ENCODE measurements around the gene CTNNBL1.
"Not testable (repeated sequence)": the region's sequence is repeated elsewhere in the genome, so short reads cannot be mapped to it uniquely, and the experiment has no call there.

Gene CTNNBL1

DNA sequence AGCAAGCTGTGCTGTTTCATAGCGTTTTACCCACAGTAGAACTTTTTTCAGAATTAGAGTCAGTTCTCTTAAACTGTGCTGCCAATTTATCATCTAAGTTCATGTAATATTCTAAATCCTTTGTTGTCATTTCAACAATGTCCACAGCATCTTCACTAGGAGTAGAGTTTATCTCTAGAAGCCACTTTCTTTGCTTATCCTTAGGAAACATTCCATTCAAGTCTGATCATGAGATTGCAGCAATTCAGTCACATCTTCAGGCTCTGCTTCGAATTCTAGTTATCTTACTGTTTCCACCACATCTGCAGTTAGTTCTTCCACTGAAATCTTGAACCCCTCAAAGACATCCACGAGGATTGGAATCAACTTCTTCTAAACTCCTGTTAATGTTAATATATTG lies 12.5 kb downstream of the CTNNBL1 start:
- DNase-seq (ENCODE audit: low read depth, low spot score), result no peak

DNA sequence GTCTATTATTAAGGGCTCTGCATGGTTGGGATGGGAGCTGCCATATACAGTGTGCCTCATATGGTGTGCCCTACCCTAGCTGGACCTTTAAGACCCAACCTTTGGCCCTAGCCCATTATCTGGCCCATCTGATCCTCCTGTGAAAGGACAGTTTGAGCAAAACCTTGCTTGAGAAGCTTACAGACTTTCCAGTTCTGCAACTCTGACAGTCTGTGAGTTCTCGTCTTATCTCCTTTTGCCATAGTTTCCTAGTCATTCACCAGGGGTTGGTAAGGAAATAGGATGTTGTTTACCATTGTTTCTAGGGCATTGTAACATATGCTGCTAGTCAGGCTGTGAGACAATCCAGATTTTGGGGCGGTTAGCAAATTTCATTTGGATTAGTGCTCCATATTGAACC lies 17.2 kb downstream of the CTNNBL1 start:
- no peak for DNase-seq (ENCODE audit: low read depth, low spot score)

DNA sequence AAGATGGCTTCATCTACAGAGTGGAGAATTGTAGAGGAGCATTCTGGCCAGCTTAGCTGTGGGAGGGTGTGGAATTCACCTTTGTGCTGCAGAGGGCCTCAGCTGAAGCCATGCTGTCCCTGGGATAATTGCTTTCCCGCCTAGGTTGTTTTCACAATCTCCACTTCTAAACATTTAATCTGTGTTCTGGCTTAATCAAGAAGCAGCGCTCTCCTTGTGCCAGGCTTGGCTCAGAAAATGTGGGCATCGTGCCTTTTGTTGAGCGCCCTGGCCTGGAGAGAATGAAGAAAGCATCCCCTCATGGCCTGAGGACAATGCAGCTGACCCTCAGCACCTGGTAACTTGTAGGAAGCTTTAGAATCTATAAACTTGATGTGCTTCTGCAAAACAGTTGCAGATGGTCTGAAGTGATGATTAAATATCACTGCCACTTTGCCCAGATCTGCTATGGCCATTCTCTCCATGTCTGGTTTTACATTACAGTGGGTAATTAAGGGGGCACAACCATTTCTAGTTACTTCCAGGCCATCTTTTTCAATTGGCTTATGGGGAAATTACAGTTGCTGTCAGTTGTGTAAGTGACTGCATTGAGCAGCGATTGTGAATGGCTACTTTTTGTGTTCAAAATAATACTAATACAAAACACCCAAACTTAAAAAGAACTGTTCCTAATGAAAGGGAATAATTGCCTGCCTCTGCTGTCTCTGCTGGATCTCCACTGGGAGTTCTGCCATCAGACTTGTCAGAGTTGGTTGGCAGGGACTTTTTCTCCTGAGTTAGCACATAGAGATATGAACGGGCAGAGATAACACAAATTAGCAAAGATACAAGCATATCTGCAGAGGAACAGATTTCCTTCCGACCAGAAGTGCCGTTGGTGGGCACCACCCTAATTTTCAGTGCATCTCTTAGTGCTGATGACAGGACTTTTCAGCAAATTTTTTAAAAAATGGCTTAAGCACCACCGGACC lies 18.4 kb downstream of the CTNNBL1 start:
- DNase-seq (ENCODE audit: low read depth, low spot score), result no peak

DNA sequence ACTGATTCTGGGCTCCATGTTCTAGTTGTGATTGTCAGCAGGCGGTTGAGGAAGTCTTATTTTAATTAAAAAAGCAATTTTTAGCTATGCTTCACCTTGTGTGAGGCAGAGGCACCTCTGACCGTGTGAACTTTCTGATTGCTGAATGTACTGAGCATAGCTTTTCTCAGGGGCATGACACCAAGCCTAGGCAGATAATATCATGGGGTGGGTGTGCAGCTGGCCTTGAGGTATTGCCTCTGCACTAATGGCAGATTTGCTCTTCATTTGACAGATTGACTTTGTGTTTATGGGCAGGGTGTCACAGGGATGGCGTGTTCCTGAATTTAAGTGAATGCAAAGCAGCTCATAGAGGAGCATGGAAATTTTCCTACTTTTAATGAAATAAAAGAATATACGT lies 19.6 kb downstream of the CTNNBL1 start:
- no peak for DNase-seq (ENCODE audit: low read depth, low spot score)

DNA sequence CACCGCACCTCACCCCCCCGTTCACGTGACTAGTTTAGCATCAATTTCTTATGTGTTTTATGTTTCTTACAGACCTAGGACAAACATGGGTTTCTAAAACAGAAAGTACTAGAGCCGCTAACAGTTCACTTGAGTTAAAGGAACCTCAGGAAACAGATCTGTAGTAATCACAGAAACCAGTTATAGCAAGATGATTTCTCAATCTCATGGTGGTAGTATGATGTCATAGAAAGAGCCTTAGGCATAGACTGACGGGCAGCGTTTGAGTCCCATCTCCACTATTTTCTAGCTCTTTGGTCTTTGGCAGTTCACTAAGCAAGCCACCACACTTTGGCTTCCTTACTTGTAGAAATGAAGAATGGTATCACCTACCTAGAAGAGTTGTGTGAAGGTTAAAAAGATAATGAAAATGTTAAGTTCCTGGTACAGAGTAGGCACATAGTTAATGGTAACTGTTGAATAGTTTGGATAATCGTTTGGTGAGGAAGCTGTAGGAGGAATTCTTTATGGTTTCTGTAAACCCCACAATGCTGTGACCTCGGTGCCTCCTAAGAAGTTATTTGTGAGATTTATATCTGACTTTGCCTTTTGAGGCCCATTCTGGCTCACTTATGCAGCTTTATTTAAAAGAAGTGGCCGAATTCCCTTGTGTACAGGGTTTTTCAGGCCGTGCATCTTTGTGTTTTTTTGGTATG lies 21.3 kb downstream of the CTNNBL1 start:
- no peak for DNase-seq (ENCODE audit: low read depth, low spot score)

DNA sequence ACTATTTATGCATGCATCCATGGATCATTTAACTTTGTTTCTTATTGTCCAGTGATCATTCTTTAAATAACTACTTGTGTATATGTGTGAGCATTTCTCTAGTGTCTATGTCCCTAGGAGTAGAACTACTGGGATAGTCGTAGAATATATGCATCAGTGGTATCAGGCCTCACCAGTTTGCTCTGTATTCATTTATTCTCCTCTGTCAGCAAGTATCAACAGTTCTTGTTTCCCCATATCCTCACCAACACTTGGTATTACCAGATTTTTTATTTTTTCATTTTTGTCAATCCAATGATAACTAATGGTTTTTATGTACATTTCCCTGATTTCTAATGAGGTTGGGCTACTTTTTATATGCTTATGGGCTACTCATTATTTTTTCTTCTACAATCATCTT lies 27.9 kb downstream of the CTNNBL1 start:
- DNase-seq (ENCODE audit: low read depth, low spot score), result no peak

DNA sequence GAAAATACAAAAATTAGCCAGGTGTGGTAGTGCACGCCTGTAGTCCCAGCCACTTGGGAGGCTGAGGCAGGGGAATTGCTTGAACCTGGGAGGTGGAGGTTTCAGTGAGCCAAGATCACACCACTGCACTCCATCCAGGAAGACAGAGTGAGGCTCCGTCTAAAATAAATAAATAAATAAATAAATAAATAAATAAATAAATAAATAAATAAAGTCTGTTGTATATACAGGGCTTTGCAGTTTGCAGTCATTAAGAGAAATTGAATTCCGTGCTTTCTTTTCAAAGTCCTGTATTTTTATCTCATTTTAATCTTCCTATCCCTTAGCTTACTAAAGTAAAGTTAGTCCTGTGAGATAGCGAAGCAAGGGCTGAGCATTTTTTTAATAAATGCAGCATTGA lies 28.5 kb downstream of the CTNNBL1 start:
- not testable (repeated sequence) for DNase-seq (ENCODE audit: low read depth, low spot score)

DNA sequence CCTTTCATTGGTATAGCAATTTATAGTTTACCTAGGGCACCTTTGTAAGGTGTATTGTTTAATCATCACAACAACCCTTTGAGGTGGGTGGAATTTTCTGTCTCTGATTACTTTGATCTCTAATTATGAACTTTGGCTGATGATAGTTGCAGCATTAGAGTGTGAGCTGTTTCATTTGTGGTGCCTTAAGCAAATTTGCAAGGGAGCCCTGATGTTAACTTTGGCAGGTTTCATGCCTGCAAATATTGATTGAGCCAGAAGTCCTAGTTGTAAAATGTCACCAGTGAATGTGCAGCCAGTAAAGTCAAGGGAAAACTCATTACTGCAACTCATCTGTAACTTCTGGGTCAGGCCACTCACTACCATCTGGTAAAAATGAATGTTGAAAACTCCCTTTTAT lies 29.8 kb downstream of the CTNNBL1 start:
- DNase-seq (ENCODE audit: low read depth, low spot score), result no peak

DNA sequence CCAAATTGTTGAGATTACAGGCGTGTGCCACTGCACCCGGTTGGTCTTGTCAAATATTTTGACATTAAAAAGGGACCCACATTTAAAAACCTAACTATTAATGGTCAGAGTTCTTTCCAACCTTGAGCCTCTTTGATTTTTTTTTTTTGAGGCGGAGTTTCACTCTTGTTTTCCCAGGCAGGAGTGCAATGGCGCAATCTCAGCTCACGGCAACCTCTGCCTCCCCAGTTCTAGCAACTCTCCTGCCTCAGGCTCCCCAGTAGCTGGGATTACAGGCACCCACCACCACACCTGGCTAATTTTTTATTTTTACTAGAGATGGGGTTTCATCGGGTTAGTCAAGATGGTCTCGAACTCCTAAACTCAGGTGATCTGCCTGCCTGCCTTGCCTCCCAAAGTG lies 31.3 kb downstream of the CTNNBL1 start:
- no peak for DNase-seq (ENCODE audit: low read depth, low spot score)

DNA sequence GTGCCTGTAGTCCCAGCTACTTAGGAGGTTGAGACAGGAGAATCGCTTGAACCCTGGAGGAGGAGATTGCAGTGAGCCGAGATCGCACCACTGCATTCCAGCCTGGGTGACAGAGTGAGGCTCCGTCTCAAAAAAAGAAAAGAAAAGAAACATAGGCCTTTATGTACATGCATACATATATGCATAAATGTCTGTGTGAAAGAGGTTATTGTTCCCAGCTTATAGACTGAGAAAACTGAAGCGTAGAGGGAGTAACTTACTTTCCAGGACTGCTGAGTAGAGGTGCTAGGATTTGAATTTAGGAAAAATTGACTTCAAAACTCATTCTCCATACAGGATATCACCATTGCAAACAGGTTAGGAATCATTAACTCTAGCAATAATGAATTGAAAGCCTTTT lies 32.0 kb downstream of the CTNNBL1 start:
- no peak for DNase-seq (ENCODE audit: low read depth, low spot score)

DNA sequence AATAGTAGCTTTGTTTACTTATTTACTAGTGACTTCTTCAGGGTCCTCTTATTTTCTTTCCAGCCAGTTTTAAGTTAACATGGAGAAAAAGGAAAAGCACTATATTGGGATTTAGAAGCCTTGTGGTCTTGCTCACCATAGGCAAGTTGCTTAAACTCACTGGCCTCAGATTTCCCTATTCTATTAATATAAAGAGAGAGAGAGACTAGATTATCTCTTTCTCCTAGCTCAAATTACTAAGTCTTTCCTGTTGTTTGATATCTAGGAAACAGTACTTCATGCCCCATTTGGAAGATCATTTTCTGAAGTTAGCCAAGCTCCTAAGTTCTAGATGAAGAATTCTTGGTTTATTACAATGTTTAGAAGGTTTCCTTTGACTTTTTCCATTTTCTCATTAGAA lies 32.5 kb downstream of the CTNNBL1 start:
- DNase-seq (ENCODE audit: low read depth, low spot score), result no peak

DNA sequence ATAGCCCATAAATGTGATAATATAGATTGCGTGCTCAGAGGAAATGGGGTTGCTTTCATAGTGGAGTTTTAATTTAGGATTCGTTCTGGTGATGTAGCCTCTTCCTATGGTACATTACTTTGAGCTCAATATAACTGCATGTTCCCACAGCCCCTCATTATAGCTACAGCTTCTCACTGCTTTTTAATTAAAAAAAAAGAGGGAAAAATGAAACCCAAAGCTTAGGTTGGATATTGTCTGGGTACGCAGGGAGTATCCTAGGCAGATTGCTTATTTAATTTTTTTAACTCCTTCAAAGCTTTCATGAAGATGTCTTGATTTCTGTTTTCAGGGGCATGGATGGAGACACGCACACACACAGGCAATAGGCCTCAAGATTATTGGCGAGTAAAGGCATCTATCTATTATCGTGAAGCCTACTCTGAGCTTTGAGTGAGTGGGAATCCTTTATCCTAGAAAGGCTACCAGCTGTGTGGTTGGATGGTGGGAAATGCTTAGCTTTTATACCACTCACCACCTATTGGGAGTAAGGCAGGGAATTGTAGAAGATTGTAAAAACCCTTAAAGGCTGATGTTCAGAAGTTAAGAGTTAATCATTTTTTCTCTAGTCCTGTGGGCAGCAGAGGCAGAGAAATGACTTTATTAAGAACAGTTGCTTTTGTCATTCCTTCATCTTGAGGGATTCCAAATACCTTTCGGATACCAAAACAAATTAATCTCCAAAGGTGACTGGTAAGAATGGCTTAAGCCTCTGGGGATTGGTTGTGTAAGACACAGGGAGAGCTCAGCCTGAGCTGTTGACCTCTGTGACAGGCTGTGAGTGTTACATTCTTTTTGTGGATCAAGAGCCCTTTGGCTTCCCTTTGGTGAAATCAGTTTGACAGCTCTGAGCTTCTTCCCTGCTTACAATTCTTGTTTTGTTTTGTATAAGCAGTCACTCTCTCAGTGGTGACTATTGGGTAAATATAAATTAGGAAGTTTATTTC lies 33.4 kb downstream of the CTNNBL1 start:
- no peak for DNase-seq (ENCODE audit: low read depth, low spot score)

DNA sequence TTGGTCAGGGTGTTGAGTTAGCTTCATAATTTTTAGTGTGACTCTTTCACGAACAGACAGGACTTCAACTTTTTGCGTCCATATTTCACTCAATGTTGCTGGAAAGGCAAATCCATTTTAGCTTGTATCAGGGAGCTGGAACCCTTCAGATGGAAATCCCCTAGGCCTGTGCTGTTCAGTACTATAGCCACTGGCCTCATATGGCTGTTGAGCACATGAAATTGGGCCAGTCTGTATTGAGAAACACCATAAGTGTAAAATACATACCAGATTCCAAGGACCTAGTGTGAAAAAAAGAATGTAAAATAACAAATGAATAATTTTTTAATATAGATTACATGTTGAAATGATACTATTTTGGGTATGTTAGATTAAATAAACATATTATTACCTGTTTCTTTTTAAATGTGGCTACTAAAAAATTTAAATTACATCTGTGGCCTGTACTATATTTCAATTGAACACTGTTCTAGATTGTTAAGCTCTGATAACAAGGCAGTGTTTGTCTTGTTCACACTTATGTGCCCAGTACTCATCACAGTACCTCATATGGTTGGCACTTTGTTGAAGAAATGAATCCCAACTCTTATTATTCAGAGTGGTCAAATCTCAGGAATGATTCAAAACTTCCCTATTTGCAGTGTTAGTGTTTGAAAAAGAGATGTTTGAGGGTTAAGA lies 34.3 kb downstream of the CTNNBL1 start:
- no peak for DNase-seq (ENCODE audit: low read depth, low spot score)

DNA sequence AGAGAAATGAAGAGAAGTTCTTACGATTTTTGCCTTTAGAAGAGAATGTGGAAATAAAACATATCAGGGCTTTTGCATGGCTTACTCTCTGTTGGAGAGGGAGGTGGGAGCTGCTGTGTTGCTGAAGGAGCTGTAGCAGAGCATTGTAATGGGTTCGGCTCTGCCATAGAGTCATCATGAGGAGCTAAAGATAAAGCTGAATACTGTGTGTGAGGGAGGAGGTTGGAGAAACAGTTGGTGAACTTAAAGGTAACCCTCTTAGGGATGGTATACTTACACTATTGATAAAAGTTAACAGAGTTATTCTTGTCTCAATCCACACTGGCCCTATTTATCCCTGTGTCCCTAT lies 34.8 kb downstream of the CTNNBL1 start:
- no peak for DNase-seq (ENCODE audit: low read depth, low spot score)

DNA sequence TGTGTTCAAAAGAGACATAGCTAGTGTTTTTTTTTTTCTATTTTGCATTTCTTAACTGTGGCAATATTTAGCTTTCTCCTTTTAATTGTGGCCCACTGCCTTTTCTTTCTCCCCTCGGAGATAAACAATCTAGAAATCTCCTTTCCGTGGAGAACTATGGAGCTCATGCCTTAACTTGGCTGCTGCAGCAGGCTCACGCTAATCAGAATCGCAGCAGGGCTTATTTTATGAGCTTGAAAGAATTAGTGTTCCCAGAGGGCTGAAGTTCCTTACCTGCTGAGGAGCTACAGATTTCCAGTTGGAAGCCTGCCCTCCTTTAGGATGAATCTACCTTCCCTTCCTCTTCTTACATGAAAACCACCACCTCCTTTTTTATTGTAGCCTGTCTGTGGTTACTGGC lies 35.6 kb downstream of the CTNNBL1 start:
- no peak for DNase-seq (ENCODE audit: low read depth, low spot score)

DNA sequence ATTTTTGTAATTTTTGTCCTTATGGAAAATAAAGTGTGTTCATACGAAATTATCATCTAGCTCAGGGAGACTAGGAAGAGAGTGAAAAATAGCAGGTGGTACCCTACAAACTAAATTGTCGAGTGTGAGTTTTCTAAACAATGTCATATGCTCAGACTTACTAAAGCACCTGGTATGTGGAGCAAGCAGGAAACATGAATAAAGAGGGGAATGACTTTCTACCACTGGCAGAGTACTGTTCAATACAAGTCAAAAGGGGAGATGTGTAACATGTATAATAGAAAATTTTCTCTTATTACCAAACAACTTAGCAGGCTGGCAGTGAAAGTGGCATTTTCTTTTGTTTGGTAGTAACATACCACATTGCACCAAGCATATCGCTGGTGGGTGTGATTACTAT lies 36.1 kb downstream of the CTNNBL1 start:
- no peak for DNase-seq (ENCODE audit: low read depth, low spot score)

DNA sequence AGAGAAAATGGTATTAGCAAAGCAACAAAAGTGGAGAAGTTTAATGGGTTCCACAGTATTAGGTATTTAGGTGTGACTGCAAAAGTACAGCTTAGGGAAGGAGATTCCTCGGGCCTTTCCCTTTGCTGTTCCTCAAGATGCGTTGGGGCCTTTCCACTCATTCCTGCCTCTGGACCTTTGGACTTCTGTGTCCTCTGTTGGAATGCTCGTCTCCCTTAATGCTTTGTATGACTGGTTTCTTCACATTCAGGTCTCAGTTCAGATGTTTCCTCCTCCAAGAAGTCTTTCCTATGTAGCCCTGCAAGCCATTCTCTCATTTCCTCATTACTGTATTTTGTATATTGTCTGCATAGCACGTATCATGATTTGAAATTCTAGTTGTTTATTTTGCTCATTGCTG lies 39.6 kb downstream of the CTNNBL1 start:
- DNase-seq (ENCODE audit: low read depth, low spot score), result no peak

DNA sequence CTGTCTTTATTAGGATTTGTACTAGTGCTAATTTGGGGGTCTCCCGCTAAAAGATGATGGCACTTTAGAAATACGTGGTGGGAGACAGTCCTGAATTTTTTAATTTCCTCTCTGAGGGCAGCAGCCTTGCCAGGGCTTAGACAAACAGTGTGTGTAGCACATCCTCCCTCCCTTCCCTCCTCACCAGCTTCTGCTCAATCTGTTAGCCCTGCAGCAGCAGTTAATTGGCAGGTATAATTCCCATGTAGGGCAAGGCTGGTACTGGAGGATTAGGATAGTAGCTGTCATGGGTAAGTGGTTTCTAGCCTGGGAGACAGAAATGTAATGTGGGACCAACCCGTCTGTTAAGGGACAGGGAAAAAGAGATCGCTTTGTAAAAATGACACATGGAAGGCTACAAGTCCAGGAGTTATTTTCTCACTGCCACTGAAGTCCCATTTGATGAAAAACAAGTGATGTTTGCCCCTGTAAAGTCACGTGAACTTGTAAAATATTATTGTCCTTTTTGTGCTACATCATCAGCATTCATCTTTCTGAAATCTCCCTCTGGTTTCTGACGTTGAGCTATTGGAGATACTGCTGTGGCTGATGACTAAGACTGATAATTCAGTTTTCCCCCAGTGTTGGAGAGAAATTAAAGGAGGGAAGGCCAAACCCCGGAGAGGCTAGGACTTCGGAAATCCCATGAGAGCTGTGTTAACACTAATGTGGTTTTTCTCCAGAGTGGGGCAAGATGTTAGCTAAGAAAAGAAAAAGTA lies 40.6 kb downstream of the CTNNBL1 start:
- no peak for DNase-seq (ENCODE audit: low read depth, low spot score)

DNA sequence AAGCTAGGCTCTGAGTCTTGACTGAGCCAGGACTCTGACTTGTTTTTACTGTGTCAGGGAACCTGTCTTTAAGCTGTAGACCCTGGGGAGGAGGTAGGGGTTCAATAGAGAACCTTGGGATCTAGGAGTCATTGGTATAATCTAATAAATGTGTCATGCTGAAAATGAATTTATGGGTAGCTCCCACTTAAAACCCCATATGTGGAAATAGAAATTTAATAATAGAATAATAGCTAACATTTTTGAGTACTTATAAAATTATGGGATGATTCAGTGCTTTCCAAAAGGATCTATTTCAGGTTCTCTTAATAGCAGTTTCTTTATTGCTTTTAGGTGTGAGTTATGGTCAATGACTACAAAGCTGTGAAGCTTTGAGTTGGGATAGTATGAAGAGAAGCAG lies 41.7 kb downstream of the CTNNBL1 start:
- no peak for DNase-seq (ENCODE audit: low read depth, low spot score)

DNA sequence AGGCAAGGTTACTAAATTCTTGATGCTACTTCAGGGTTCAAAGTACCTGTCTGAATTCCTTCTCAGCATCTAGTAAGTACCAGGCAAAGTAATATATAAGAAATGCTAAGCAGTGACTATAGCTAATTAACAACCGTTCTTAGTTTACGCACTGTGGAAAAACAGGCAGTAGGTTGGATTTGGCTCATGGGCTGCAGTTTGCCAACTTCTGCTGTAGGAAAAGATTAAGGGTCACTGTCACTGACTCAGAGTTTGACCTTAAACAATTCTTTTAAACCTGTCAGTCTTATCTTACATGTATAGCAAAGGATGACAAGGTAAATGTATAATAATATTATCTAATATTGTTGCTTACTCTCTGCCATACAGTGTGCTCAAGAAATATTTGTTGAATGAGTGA lies 42.3 kb downstream of the CTNNBL1 start:
- DNase-seq (ENCODE audit: low read depth, low spot score), result no peak

Measured in smooth muscle cell of the brain vasculature (primary cell).